T-helper 17 cell (primary cell): ENCODE measurements around the gene HS3ST4. TPM values are rescaled to one million over a fixed set of nuclear protein-coding genes. Genes with fewer than 3 reads are reported as not detected.

Experiments used
- ATAC-seq: fragments of 150-1000 bp; cut with Tn5 transposase; 2 replicates; pipeline ENCODE4 v1.10.0; 2021; ENCODE audit warnings: mild to moderate bottlenecking, moderate library complexity
- DNase-seq, 3 donors: peaks; one replicate each; pipeline versions ENCODE4 v3.0.0 to v3.0.0-alpha.2; 2020 to 2021
- H3K9me3 ChIP-seq: one replicate; pipeline ENCODE4 v1.7.0; 2013; ENCODE audit warnings: low read length, mild to moderate bottlenecking; ENCODE audit not compliant: control insufficient read depth, poor library complexity, severe bottlenecking
- H3K27ac Mint-ChIP-seq: one replicate; pipeline ENCODE4 v1.8.0; 2022; ENCODE audit warnings: mild to moderate bottlenecking, moderate library complexity, mixed read lengths
- H3K27me3 Mint-ChIP-seq: one replicate; pipeline ENCODE4 v1.8.0; 2022; ENCODE audit warnings: mixed read lengths
- H3K36me3 Mint-ChIP-seq: one replicate; pipeline ENCODE4 v1.8.0; 2022; ENCODE audit warnings: low read depth, mixed read lengths
- H3K4me1 Mint-ChIP-seq: one replicate; pipeline ENCODE4 v1.8.0; 2022; ENCODE audit warnings: mild to moderate bottlenecking, mixed read lengths
- H3K4me3 Mint-ChIP-seq: one replicate; pipeline ENCODE4 v1.8.0; 2022; ENCODE audit warnings: mild to moderate bottlenecking, moderate library complexity, mixed read lengths
- total RNA-seq, 4 donors: library from RNA in 2 of 4; stranded (reverse) in 2 of 4; gene quantifications; one replicate each; pipeline ENCODE4 v1.2.3 and lab custom pipeline; 2022 to 2026

The HS3ST4 gene
- total RNA-seq, 2 donors from 2014 or later = not detected

DNA sequence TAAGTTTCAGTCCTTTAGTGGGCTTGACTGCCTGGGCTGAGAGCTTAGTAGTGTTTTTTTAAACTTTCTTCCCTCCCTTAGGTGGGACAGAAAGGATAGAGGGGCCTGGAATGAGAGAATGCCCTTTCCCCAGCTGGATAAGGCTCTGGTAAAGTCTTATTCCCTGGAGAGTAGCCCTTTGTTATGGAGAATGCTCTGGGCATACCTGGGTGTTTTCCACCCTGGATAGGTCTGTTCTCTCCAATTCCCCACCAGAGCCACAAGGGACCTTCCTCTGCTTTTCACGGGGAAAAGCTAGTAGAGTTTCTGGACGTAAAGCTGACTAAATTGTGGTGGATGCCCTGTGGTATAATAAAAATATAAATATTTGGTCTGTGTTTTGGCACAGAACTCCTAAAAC is 164.1 kb downstream of the HS3ST4 start:
- Mint-ChIP-seq H3K4me3 (no peak overlapping the region), H3K36me3 (no peaks in the 10 kb centered on the region), H3K4me1 (no peaks in the 10 kb centered on the region), H3K27me3 (peaks cover 48% of the 10 kb centered on the region), H3K27ac (no peak overlapping the region)
- DNase-seq (no peak), ATAC-seq (no peak)
- no peaks in the 10 kb centered on the region for H3K9me3 ChIP-seq

DNA sequence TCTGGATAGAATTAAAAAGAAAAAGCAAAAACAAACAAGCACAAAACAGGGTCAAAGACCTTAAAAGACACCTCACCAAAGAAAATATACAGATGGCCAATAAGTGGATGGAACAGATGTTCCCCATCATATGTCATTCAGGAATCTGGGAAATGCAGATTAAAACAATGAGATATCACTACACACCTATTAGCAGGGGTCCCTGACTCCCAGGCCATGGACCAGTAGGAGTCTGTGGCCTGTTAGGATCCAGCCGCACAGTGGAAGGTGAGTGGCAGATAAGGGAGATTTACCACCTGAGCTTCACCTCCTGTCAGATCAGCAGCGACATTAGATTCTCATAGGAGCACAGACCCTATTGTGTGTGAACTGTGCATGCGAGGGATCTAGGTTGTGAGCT is 167.9 kb downstream of the HS3ST4 start:
- Mint-ChIP-seq H3K4me1 (no peaks in the 10 kb centered on the region), H3K27ac (no peak overlapping the region), H3K27me3 (peaks cover 32% of the 10 kb centered on the region), H3K4me3 (no peak overlapping the region), H3K36me3 (no peaks in the 10 kb centered on the region)
- DNase-seq (no peak), ATAC-seq (no peak)
- H3K9me3 ChIP-seq = no peaks in the 10 kb centered on the region

DNA sequence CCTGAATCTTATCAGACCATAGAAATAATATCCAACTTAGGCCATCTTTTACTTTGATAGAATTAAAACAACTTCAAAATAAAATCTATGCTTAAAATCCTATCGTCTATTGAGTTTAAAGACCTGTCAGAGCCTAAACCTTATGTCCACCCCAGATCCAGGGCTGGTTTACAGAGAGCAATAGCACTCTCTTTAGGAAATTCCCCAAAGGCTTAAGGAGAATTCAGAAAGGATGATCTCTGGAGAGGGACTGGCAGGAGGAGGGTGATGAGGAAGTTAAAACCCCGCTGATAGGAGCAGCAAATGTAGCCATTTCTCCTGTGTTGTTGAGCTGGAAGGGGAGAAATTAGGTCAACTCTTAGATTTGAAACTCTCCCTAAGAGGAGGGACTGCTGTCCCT is 175.3 kb downstream of the HS3ST4 start:
- H3K27me3 Mint-ChIP-seq = peaks cover 11% of the 10 kb centered on the region
- H3K36me3 Mint-ChIP-seq = no peaks in the 10 kb centered on the region
- no peaks in the 10 kb centered on the region for H3K4me1 Mint-ChIP-seq
- DNase-seq (no peak), ATAC-seq (no peak)
- H3K9me3 ChIP-seq = no peaks in the 10 kb centered on the region
- no peak overlapping the region for H3K4me3 Mint-ChIP-seq
- H3K27ac Mint-ChIP-seq = no peak overlapping the region

DNA sequence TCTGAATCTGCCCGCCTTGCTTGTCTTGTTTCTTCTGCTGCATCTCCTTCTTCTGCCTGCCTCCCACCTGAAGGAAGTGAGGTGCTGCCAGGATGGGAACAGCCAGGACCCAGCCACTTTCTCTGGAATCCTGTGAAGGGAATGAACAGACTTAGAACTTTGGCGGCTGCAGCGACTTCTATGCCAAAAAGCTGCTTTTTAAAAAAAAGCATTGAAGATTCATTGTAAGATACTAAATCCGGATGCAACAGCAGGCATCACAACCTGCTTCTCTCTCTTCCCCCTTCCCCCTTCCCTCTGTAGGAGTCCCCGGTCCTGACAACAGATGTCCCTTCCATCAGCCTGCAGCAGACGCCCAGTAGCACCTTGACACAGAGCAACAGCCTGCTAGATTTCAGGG is 176.3 kb downstream of the HS3ST4 start:
- peaks cover 9% of the 10 kb centered on the region for H3K27me3 Mint-ChIP-seq
- H3K4me1 Mint-ChIP-seq = no peaks in the 10 kb centered on the region
- no peak overlapping the region for H3K4me3 Mint-ChIP-seq
- no peak overlapping the region for H3K27ac Mint-ChIP-seq
- DNase-seq (no peak), ATAC-seq (no peak)
- no peaks in the 10 kb centered on the region for H3K9me3 ChIP-seq
- no peaks in the 10 kb centered on the region for H3K36me3 Mint-ChIP-seq

DNA sequence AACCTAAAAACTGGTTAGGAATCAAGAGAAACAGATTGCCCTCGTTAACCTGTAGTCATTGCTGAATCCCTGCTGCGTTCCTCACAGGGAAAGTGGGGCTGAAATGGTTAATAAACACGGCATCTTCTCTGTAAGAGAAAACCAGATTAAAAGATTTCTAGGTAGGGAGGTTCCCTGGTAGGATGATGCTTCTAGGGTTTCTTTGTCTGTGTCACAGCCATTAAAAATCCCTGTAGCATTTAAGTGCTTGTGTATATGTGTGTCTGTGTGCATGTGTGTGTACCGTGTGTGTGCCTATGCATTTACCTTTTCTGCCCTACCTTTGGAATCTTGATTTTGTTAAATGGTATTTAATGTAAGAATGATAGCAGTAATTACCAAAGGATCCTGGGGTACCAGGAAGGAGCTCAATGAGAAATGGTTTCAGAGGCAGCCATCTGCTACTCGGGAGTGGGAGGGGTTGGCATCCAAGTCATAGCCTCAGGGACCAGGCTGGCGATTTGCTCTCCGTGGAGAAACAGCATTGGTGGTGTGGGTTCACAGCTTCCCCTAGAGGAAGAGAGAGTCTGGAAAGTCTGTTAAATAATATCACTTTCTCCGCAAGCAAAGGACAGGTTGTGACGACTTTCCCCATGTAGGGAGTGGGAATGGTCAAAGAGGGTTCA is 177.1 kb downstream of the HS3ST4 start:
- ATAC-seq = no peak
- no peak for DNase-seq
- H3K4me3 Mint-ChIP-seq = no peak overlapping the region
- peaks cover 6% of the 10 kb centered on the region for H3K27me3 Mint-ChIP-seq
- no peaks in the 10 kb centered on the region for H3K4me1 Mint-ChIP-seq
- H3K9me3 ChIP-seq = no peaks in the 10 kb centered on the region
- H3K27ac Mint-ChIP-seq = no peak overlapping the region
- no peaks in the 10 kb centered on the region for H3K36me3 Mint-ChIP-seq

GRCh38 chr16:25872369-25873070 is 180.8 kb downstream of the HS3ST4 start:
- no peaks in the 10 kb centered on the region for H3K4me1 Mint-ChIP-seq
- no peak for DNase-seq
- H3K27ac Mint-ChIP-seq = no peak overlapping the region
- no peak overlapping the region for H3K4me3 Mint-ChIP-seq
- ATAC-seq = no peak
- H3K27me3 Mint-ChIP-seq = peaks cover 6% of the 10 kb centered on the region
- H3K36me3 Mint-ChIP-seq = no peaks in the 10 kb centered on the region
- H3K9me3 ChIP-seq = no peaks in the 10 kb centered on the region

GRCh38 chr16:25874196-25874595 is 182.4 kb downstream of the HS3ST4 start:
- DNase-seq (no peak), ATAC-seq (no peak)
- H3K9me3 ChIP-seq = no peaks in the 10 kb centered on the region
- no peaks in the 10 kb centered on the region for H3K36me3 Mint-ChIP-seq
- no peaks in the 10 kb centered on the region for H3K27me3 Mint-ChIP-seq
- H3K27ac Mint-ChIP-seq = no peak overlapping the region
- H3K4me3 Mint-ChIP-seq = no peak overlapping the region
- no peaks in the 10 kb centered on the region for H3K4me1 Mint-ChIP-seq

- Mint-ChIP-seq H3K27me3 (no peaks in the 10 kb centered on the region), H3K36me3 (no peaks in the 10 kb centered on the region), H3K4me3 (no peak overlapping the region), H3K4me1 (no peaks in the 10 kb centered on the region), H3K27ac (no peak overlapping the region)
- ATAC-seq (no peak), DNase-seq (no peak)
- H3K9me3 ChIP-seq = no peaks in the 10 kb centered on the region
Measured at GRCh38 chr16:25875956-25876598, 184.3 kb downstream of the HS3ST4 start.

DNA sequence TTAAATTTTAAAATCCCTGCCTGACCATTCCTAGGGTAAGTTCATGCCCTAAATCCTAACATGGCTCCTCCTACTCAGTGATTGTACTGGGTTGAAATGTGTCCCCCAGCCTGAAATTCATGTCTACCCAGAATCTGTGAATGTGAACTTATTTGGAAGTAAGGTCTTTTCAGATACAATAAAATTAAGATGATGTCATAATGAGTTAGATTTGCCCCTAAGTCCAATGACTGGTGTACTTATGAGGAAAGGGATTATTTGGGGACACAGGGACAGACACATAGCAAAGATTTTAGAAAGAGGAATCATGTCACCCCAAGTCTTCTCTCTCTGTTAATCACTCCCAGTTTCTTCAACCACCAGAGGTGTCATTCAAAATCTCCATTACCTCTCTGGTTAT is 185.3 kb downstream of the HS3ST4 start:
- H3K27ac Mint-ChIP-seq = no peak overlapping the region
- H3K4me3 Mint-ChIP-seq = no peak overlapping the region

GRCh38 chr16:25886598-25886997 is 194.8 kb downstream of the HS3ST4 start:
- ATAC-seq = no peak
- no peak for DNase-seq
- no peaks in the 10 kb centered on the region for H3K36me3 Mint-ChIP-seq
- no peak overlapping the region for H3K27ac Mint-ChIP-seq
- no peak overlapping the region for H3K4me3 Mint-ChIP-seq
- H3K9me3 ChIP-seq = no peaks in the 10 kb centered on the region
- H3K27me3 Mint-ChIP-seq = peaks cover 21% of the 10 kb centered on the region
- H3K4me1 Mint-ChIP-seq = no peaks in the 10 kb centered on the region

More for the DNA sequence above, 185.3 kb downstream of the HS3ST4 start:
- no peaks in the 10 kb centered on the region for H3K27me3 Mint-ChIP-seq
- no peaks in the 10 kb centered on the region for H3K4me1 Mint-ChIP-seq
- DNase-seq (no peak), ATAC-seq (no peak)
- no peaks in the 10 kb centered on the region for H3K36me3 Mint-ChIP-seq
- no peaks in the 10 kb centered on the region for H3K9me3 ChIP-seq

DNA sequence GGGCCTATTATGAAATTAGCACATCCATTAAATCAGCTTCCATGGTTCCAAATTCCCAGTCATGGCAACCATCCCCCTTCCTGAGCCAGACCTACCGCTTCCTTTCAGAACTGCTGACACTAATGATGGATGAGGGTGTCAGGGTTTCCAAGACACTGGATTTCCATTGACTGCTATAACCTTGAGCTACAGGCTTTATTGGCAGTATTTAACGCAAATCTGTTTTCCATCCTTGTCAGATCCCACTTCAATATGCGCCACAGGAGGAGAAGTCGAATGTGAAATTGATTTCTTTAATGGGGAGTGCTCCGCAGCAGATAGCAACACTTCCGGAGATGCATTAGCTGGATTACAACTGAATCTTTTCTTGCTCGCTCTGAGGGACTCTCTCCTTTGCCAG is 197.1 kb downstream of the HS3ST4 start:
- no peak overlapping the region for H3K4me3 Mint-ChIP-seq
- H3K4me1 Mint-ChIP-seq = no peaks in the 10 kb centered on the region
- no peaks in the 10 kb centered on the region for H3K9me3 ChIP-seq
- peaks cover 15% of the 10 kb centered on the region for H3K27me3 Mint-ChIP-seq
- no peaks in the 10 kb centered on the region for H3K36me3 Mint-ChIP-seq
- ATAC-seq (no peak), DNase-seq (no peak)
- H3K27ac Mint-ChIP-seq = no peak overlapping the region

- H3K4me3 Mint-ChIP-seq = no peak overlapping the region
- ATAC-seq = no peak
- no peaks in the 10 kb centered on the region for H3K9me3 ChIP-seq
- no peaks in the 10 kb centered on the region for H3K36me3 Mint-ChIP-seq
- H3K4me1 Mint-ChIP-seq = no peaks in the 10 kb centered on the region
- DNase-seq = no peak
- peaks cover 30% of the 10 kb centered on the region for H3K27me3 Mint-ChIP-seq
- H3K27ac Mint-ChIP-seq = no peak overlapping the region
Measured at GRCh38 chr16:25893332-25893731, 201.6 kb downstream of the HS3ST4 start.

- H3K4me3 Mint-ChIP-seq = no peak overlapping the region
- H3K27me3 Mint-ChIP-seq = peaks cover 30% of the 10 kb centered on the region
- no peaks in the 10 kb centered on the region for H3K36me3 Mint-ChIP-seq
- ATAC-seq (no peak), DNase-seq (no peak)
- no peak overlapping the region for H3K27ac Mint-ChIP-seq
- no peaks in the 10 kb centered on the region for H3K9me3 ChIP-seq
- no peaks in the 10 kb centered on the region for H3K4me1 Mint-ChIP-seq
Measured at GRCh38 chr16:25894093-25894492, 202.3 kb downstream of the HS3ST4 start.

- Mint-ChIP-seq H3K36me3 (no peaks in the 10 kb centered on the region), H3K4me3 (no peak overlapping the region), H3K27ac (no peak overlapping the region), H3K27me3 (peaks cover 30% of the 10 kb centered on the region), H3K4me1 (no peaks in the 10 kb centered on the region)
- ATAC-seq (no peak), DNase-seq (no peak)
- no peaks in the 10 kb centered on the region for H3K9me3 ChIP-seq
Measured at GRCh38 chr16:25895380-25895779, 203.6 kb downstream of the HS3ST4 start.
